Lower lobe of right lung (tissue), 2 donors: ENCODE measurements around the gene NEDD4L. TPM values are rescaled to one million over a fixed set of nuclear protein-coding genes. Genes with fewer than 3 reads are reported as not detected.

Experiments
- ATAC-seq, 2 donors: fragments of 200-7000 bp; cut with Tn5 transposase; one replicate each; pipeline ENCODE4 v1.9.1; 2020 to 2022; ENCODE audit warnings: mild to moderate bottlenecking in 2 of 2, moderate library complexity in 2 of 2
- DNase-seq: peaks from one replicate; pipeline ENCODE4 v3.0.0-alpha.2; 2020
- H3K27ac ChIP-seq: fragments of 200-600 bp; one replicate; pipeline ENCODE4 v1.8.0; 2022
- H3K27me3 ChIP-seq: fragments of 200-600 bp; one replicate; pipeline ENCODE4 v1.8.0; 2022; ENCODE audit warnings: low read depth
- H3K36me3 ChIP-seq: fragments of 200-600 bp; one replicate; pipeline ENCODE4 v1.8.0; 2022; ENCODE audit warnings: mild to moderate bottlenecking
- H3K4me1 ChIP-seq: fragments of 200-600 bp; one replicate; pipeline ENCODE4 v1.8.0; 2022
- H3K4me3 ChIP-seq: fragments of 200-600 bp; one replicate; pipeline ENCODE4 v1.8.0; 2022; ENCODE audit warnings: mild to moderate bottlenecking
- H3K9me3 ChIP-seq: fragments of 200-600 bp; one replicate; pipeline ENCODE4 v1.8.0; 2022
- intact Hi-C: fragments of 100-400 bp; cut with DNase I; formaldehyde crosslinking; loops from one replicate; pipeline ENCODE4 v1.11.0; 2022
- total RNA-seq: library from RNA; stranded (reverse); fragmentation: NEBNext Ultra II Directional; extraction: Animal tissue kit (Norgen Biotek cat#: 25700); gene quantifications from one replicate; pipeline ENCODE4 v1.2.1, GENCODE V29; 2021
- TF ChIP-seq, protein P1 (sequence below): fragments of 200-600 bp; IDR thresholded peaks from one replicate; pipeline ENCODE4 v1.8.0; 2022; ENCODE audit warnings: antibody characterized with exemption, mild to moderate bottlenecking
- donor health status: DM: no; HTN: yes; CAD: no; lungs with severe emphysema.

Gene NEDD4L
- total RNA-seq, 1 donor from 2014 or later: 203 TPM

DNA sequence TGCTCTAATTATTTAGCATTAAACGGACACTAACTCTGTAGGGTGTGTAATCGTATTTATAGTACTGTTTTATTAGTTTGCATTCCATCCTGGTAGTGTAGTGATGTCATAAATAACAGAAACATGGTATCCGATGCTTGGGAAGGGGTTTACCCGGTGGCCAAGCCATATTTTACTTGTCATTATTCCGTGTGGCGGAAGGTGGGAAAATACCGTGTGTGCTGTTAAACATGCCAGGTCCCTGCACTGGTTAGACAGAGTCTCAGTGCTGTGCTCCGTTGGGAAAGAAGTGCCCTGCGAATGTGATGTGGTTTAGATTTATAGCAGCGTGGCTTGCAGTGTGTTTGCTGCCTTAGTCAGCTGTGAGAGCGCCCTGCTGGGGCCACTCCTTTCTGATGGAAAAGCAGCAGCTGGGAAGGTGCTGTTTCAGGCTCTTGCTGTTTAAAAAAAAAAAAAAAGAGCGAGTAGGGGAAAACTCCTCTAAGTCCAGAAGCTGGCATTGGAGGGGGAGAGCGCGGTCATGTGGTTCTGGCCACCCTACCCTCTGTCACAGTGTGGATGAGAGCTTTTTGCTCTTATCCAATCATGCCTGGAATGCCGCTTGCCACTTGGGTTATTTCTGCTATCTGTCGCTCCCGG is 211.0 kb downstream of the NEDD4L start:
- DNase-seq (no peak), ATAC-seq (no peak)
- intact Hi-C loops: no loop called here
- no peak overlapping the region for H3K27ac ChIP-seq
- no peaks in the 10 kb centered on the region for H3K27me3 ChIP-seq
- no peaks in the 10 kb centered on the region for H3K4me1 ChIP-seq
- no peaks in the 10 kb centered on the region for H3K9me3 ChIP-seq
- TF ChIP-seq, protein P1, sequence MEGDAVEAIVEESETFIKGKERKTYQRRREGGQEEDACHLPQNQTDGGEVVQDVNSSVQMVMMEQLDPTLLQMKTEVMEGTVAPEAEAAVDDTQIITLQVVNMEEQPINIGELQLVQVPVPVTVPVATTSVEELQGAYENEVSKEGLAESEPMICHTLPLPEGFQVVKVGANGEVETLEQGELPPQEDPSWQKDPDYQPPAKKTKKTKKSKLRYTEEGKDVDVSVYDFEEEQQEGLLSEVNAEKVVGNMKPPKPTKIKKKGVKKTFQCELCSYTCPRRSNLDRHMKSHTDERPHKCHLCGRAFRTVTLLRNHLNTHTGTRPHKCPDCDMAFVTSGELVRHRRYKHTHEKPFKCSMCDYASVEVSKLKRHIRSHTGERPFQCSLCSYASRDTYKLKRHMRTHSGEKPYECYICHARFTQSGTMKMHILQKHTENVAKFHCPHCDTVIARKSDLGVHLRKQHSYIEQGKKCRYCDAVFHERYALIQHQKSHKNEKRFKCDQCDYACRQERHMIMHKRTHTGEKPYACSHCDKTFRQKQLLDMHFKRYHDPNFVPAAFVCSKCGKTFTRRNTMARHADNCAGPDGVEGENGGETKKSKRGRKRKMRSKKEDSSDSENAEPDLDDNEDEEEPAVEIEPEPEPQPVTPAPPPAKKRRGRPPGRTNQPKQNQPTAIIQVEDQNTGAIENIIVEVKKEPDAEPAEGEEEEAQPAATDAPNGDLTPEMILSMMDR: no peak
- H3K4me3 ChIP-seq: no peak overlapping the region
- peaks cover 6% of the 10 kb centered on the region for H3K36me3 ChIP-seq

DNA sequence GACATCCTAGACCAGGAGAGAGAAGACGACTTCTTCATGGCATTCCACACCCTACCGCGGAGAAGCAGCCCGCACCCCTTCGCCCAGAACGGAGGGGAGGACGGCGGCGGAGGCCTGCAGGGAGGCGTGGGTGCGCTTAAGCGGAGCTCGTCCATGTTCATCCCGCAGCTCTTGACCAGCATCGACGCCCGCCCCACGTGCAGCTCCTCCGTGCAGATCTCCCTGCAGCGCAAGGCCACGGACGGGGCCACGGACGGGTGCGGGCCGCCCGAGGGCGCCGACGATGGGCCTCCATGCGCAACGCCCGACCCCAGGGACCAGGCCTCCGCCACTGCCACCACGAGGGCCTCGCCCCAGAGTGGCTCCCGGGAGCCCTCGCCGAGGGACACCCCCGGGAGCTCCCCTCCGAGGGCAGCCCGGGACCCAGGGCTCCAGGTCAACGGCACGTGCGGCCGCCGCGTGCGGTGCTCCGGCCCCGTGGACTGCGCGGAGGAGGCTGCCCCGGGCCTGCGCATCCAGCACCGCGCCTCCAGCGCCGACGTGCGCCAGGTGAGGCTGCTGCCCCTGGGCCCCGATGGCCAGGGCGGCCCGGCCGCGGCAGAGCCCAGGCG is 211.8 kb downstream of the NEDD4L start:
- peak; percentile 13 to 56 for ATAC-seq

GRCh38 chr18:58256316-58257080 is 212.5 kb downstream of the NEDD4L start:
- no peak overlapping the region for H3K27ac ChIP-seq
- ATAC-seq (no peak), DNase-seq (no peak)
- no peaks in the 10 kb centered on the region for H3K4me1 ChIP-seq
- TF ChIP-seq, protein P1: no peak
- no peak overlapping the region for H3K4me3 ChIP-seq
- intact Hi-C loops: no loop called here
- H3K9me3 ChIP-seq: no peaks in the 10 kb centered on the region
- no peaks in the 10 kb centered on the region for H3K27me3 ChIP-seq
- peaks cover 6% of the 10 kb centered on the region for H3K36me3 ChIP-seq

More for the DNA sequence above, 211.8 kb downstream of the NEDD4L start:
- intact Hi-C loops: no loop called here
- no peak overlapping the region for H3K4me3 ChIP-seq
- TF ChIP-seq, protein P1: no peak
- no peak overlapping the region for H3K27ac ChIP-seq
- DNase-seq: no peak
- H3K4me1 ChIP-seq: no peaks in the 10 kb centered on the region
- H3K9me3 ChIP-seq: no peaks in the 10 kb centered on the region
- peaks cover 6% of the 10 kb centered on the region for H3K36me3 ChIP-seq
- H3K27me3 ChIP-seq: no peaks in the 10 kb centered on the region

DNA sequence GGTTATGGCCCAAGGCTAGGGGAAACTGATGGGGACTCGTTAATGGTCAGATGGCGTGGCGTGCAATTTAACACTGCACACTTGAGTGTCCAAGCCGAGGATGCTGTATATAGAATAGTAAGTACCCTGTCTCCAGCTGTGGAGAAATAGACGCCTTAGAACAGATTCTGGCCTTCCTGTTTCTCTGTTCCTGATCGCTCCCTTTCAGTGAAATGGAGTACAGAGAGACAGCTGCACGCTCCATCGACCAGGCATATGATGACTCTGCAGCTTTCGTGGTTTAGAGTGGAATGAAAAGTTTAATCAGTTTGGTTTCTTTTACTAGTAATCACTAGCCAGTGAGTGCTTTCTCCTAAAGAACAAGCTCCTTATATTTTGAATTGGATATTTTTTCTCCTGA is 213.4 kb downstream of the NEDD4L start:
- DNase-seq (no peak), ATAC-seq (no peak)
- H3K27me3 ChIP-seq: no peaks in the 10 kb centered on the region
- H3K27ac ChIP-seq: no peak overlapping the region
- TF ChIP-seq, protein P1: no peak
- peaks cover 6% of the 10 kb centered on the region for H3K36me3 ChIP-seq
- no peaks in the 10 kb centered on the region for H3K9me3 ChIP-seq
- H3K4me1 ChIP-seq: no peaks in the 10 kb centered on the region
- intact Hi-C loops: no loop called here
- no peak overlapping the region for H3K4me3 ChIP-seq

GRCh38 chr18:58258692-58259342 is 214.8 kb downstream of the NEDD4L start:
- intact Hi-C loops: no loop called here
- H3K4me3 ChIP-seq: no peak overlapping the region
- ATAC-seq (no peak), DNase-seq (no peak)
- no peaks in the 10 kb centered on the region for H3K27me3 ChIP-seq
- no peaks in the 10 kb centered on the region for H3K9me3 ChIP-seq
- TF ChIP-seq, protein P1: no peak
- peaks cover 6% of the 10 kb centered on the region for H3K36me3 ChIP-seq
- no peak overlapping the region for H3K27ac ChIP-seq
- H3K4me1 ChIP-seq: peaks cover 4% of the 10 kb centered on the region
